ENCODE data around the gene MEI1. TPM values are rescaled to one million over a fixed set of nuclear protein-coding genes. Genes with fewer than 3 reads are reported as not detected.

The MEI1 gene
- polyA plus RNA-seq, 1 donor (not counting 4 experiments of a cell fraction or from before 2014, with no cell fraction given): 0.10 TPM

DNA sequence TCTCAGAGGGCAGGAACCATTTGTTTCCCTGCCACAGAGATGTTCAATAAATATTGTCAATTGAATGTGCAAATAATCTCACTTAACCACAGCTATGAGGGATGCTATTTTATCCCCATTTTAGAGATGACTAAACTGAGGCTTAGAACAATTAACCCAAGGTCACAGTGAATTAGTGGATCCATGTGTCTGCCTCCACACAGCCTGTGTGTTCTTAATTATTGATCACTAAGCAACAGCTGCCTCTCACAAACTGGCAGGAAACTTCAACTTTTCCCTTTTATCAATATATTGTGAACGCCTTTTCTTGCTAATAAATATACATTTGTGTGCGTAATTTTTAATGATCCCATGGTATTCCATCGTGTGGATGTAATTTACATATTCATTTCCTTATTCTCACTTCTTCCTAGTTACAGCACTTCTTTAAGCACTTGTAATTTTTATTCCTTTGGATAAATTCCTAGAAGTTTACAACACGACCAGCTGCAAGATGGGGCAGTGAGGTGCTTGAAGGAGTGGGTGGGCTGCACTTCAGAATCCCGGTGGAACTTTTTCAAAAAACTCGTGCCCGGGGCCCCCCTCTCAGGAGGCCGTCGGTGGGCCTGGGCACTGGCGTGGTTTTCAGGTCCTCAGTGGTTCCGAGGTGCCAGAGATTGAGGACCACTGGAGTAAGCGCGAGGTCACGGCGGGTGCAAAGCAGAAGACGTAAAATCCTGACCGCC, 132.7 kb downstream of the MEI1 start:
- no peak for FAIRE-seq
- H3K4me1 ChIP-seq (ENCODE audit: control insufficient read depth, extremely low read depth, insufficient read depth, low read length): peaks cover 36% of the 10 kb centered on the region
- H3K9ac ChIP-seq (ENCODE audit: control insufficient read depth, extremely low read depth, insufficient read depth, low read length): peak overlapping the region; percentile 90
- DNase-seq (ENCODE audit: low read depth, low spot score): no peak
- no peaks in the 10 kb centered on the region for H3K27me3 ChIP-seq (ENCODE audit: control insufficient read depth, extremely low read depth, insufficient read depth, low read length)
- peak overlapping the region; percentile 85 for H3K4me2 ChIP-seq (ENCODE audit: control insufficient read depth, extremely low read depth, insufficient read depth, low read depth, low read length)
- H4K20me1 ChIP-seq (ENCODE audit: control insufficient read depth, extremely low read depth, insufficient read depth, low read length): no peaks in the 10 kb centered on the region
- no peaks in the 10 kb centered on the region for H3K9me3 ChIP-seq (ENCODE audit: control insufficient read depth, low read depth, low read length)
- peaks cover 0 to 14% of the 10 kb centered on the region in 2 experiments for H3K36me3 ChIP-seq (ENCODE audit: control insufficient read depth in 2 of 2, extremely low read depth in 1 of 2, insufficient read depth in 2 of 2, low read length in 2 of 2)
- dilution Hi-C loops (cut with MboI; ENCODE audit: extremely low pct_ligation_motif_present, low sequenced_read_pairs): no loop called here
- H3K27ac ChIP-seq (ENCODE audit: control insufficient read depth, insufficient read depth, low read length): peak overlapping the region; percentile 98
- H3K4me3 ChIP-seq (ENCODE audit: control insufficient read depth in 2 of 3, extremely low read depth in 1 of 3, insufficient read depth in 2 of 3, low read depth in 1 of 3, low read length in 3 of 3): peak overlapping the region; percentile 71 to 90 (median 90)
- H3K9me1 ChIP-seq (ENCODE audit: control insufficient read depth, extremely low read depth, insufficient read depth, low read length): no peaks in the 10 kb centered on the region
- H3K79me2 ChIP-seq (ENCODE audit: control insufficient read depth, insufficient read depth, low read length): peaks cover 38% of the 10 kb centered on the region
- H2AFZ ChIP-seq (ENCODE audit: control insufficient read depth, low read length): peak overlapping the region; percentile 73
- TF ChIP-seq EZH2 (IDR thresholded peaks at IDR 0.05; ENCODE audit: low read length) (no peak), CTCF (optimal IDR thresholded peaks at IDR 0.05 in 1 of 3, IDR thresholded peaks at IDR 0.05 in 1 of 3, conservative IDR thresholded peaks at IDR 0.05 in 1 of 3; ENCODE audit: extremely low read depth in 1 of 3, insufficient read depth in 2 of 3, low read length in 3 of 3) (no peak)

GRCh38 chr22:41832553-41833368, 133.5 kb downstream of the MEI1 start, which contains the start of gene SREBF2:
TSS of gene SREBF2 (plus strand) at chr22:41833105. CDS start at chr22:41833271, 166 bp downstream.
- H3K27me3 ChIP-seq (ENCODE audit: control insufficient read depth, extremely low read depth, insufficient read depth, low read length): no peaks in the 10 kb centered on the region
- FAIRE-seq: peak; percentile 87
- no peak for TF ChIP-seq EZH2 (IDR thresholded peaks at IDR 0.05; ENCODE audit: low read length)
- peak in 1 of 3 experiments; percentile 38 for TF ChIP-seq CTCF (optimal IDR thresholded peaks at IDR 0.05 in 1 of 3, IDR thresholded peaks at IDR 0.05 in 1 of 3, conservative IDR thresholded peaks at IDR 0.05 in 1 of 3; ENCODE audit: extremely low read depth in 1 of 3, insufficient read depth in 2 of 3, low read length in 3 of 3)
- peak; percentile 99 for DNase-seq (ENCODE audit: low read depth, low spot score)
- dilution Hi-C loops (cut with MboI; ENCODE audit: extremely low pct_ligation_motif_present, low sequenced_read_pairs): no loop called here
- H3K4me2 ChIP-seq (ENCODE audit: control insufficient read depth, extremely low read depth, insufficient read depth, low read depth, low read length): peak within 1 kb of the TSS; percentile 98
- no peaks in the 10 kb centered on the region for H4K20me1 ChIP-seq (ENCODE audit: control insufficient read depth, extremely low read depth, insufficient read depth, low read length)
- H3K9me1 ChIP-seq (ENCODE audit: control insufficient read depth, extremely low read depth, insufficient read depth, low read length): no peaks in the 10 kb centered on the region
- peak within 1 kb of the TSS; percentile 88 to 90 (median 90) for H3K4me3 ChIP-seq (ENCODE audit: control insufficient read depth in 2 of 3, extremely low read depth in 1 of 3, insufficient read depth in 2 of 3, low read depth in 1 of 3, low read length in 3 of 3)
- peak within 1 kb of the TSS; percentile 98 for H3K27ac ChIP-seq (ENCODE audit: control insufficient read depth, insufficient read depth, low read length)
- H3K9me3 ChIP-seq (ENCODE audit: control insufficient read depth, low read depth, low read length): no peaks in the 10 kb centered on the region
- peak within 1 kb of the TSS; percentile 90 for H3K9ac ChIP-seq (ENCODE audit: control insufficient read depth, extremely low read depth, insufficient read depth, low read length)
- peak within 1 kb of the TSS; percentile 73 for H2AFZ ChIP-seq (ENCODE audit: control insufficient read depth, low read length)
- H3K79me2 ChIP-seq (ENCODE audit: control insufficient read depth, insufficient read depth, low read length): peaks cover 40% of the 10 kb centered on the region
- H3K36me3 ChIP-seq (ENCODE audit: control insufficient read depth in 2 of 2, extremely low read depth in 1 of 2, insufficient read depth in 2 of 2, low read length in 2 of 2): peaks cover 0 to 15% of the 10 kb centered on the region in 2 experiments
- peaks cover 37% of the 10 kb centered on the region for H3K4me1 ChIP-seq (ENCODE audit: control insufficient read depth, extremely low read depth, insufficient read depth, low read length)
